Esophagus squamous epithelium (tissue), 5 donors: ENCODE results near the gene ZFP62. TPM values are rescaled to one million over a fixed set of nuclear protein-coding genes. Genes with fewer than 3 reads are reported as not detected.

Experiments
- DNase-seq: peaks from one replicate; lab custom pipeline; 2025; lab: John Stamatoyannopoulos, UW
- H3K27ac ChIP-seq, 4 donors: fragments of 200-600 bp; sonication (generic); one replicate each; pipeline ENCODE4 v1.5.1; 2016 to 2019; ENCODE audit warnings: mild to moderate bottlenecking in 1 of 4
- H3K27me3 ChIP-seq, 4 donors: fragments of 200-600 bp; sonication (generic); 1 replicate in 3 of 4; 2 replicates in 1 of 4; pipeline versions ENCODE4 v1.5.1 to v1.6.0; 2017 to 2021; ENCODE audit warnings: antibody characterized with exemption in 1 of 4
- H3K36me3 ChIP-seq, 3 donors: fragments of 200-600 bp; sonication (generic); one replicate each; pipeline ENCODE4 v1.5.1; 2016 to 2019
- H3K4me1 ChIP-seq, 3 donors: fragments of 200-600 bp; sonication (generic); one replicate each; pipeline ENCODE4 v1.5.1; 2017 to 2019
- H3K4me3 ChIP-seq, 4 donors: fragments of 200-600 bp; sonication (generic); 1 replicate in 3 of 4; 2 replicates in 1 of 4; pipeline ENCODE4 v1.5.1; 2016 to 2019; ENCODE audit warnings: mild to moderate bottlenecking in 2 of 4, moderate library complexity in 1 of 4
- H3K9me3 ChIP-seq, 3 donors: fragments of 200-600 bp; sonication (generic); one replicate each; pipeline ENCODE4 v1.5.1; 2016 to 2019
- POLR2A ChIP-seq, 4 donors: fragments of 450-650 bp; IDR thresholded peaks; one replicate each; pipeline ENCODE4 v1.6.1; 2017; ENCODE audit warnings: antibody characterized with exemption in 4 of 4, mild to moderate bottlenecking in 4 of 4, moderate library complexity in 3 of 4
- WGBS, 2 donors: methylation state at CpG; one replicate each; pipeline ENCODE4 v1.1.5; 2018; 5-methylcytosine and 5-hydroxymethylcytosine counted together
- intact Hi-C: fragments of 100-400 bp; cut with DNase I; formaldehyde crosslinking; loops from one replicate; pipeline ENCODE4 v1.15.0; 2022
- total RNA-seq, 4 donors: library from RNA; depleted of rRNA; stranded (reverse); fragments of >200 nt; gene quantifications; one replicate each; pipeline ENCODE4 v1.1.0, GENCODE V29; 2016
- TF ChIP-seq, protein P1 (sequence below), 6 experiments: fragments of 450-650 bp in 4 of 6; fragments of 200-600 bp in 2 of 6; sonication (generic) in 2 of 6; IDR thresholded peaks; one replicate each; pipeline ENCODE4 v1.5.1; 2016 to 2019; ENCODE audit warnings: antibody characterized with exemption in 6 of 6, mild to moderate bottlenecking in 4 of 6, moderate library complexity in 4 of 6
- donor health status: DM: yes; HTN: yes; CAD: no.

Gene ZFP62
- total RNA-seq, 4 donors from 2014 or later = 8.9 to 32.6 (median 19.2) TPM

- TF ChIP-seq, protein P1, sequence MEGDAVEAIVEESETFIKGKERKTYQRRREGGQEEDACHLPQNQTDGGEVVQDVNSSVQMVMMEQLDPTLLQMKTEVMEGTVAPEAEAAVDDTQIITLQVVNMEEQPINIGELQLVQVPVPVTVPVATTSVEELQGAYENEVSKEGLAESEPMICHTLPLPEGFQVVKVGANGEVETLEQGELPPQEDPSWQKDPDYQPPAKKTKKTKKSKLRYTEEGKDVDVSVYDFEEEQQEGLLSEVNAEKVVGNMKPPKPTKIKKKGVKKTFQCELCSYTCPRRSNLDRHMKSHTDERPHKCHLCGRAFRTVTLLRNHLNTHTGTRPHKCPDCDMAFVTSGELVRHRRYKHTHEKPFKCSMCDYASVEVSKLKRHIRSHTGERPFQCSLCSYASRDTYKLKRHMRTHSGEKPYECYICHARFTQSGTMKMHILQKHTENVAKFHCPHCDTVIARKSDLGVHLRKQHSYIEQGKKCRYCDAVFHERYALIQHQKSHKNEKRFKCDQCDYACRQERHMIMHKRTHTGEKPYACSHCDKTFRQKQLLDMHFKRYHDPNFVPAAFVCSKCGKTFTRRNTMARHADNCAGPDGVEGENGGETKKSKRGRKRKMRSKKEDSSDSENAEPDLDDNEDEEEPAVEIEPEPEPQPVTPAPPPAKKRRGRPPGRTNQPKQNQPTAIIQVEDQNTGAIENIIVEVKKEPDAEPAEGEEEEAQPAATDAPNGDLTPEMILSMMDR (IDR thresholded peaks at IDR 0.05) = no peak
- TF ChIP-seq POLR2A (IDR thresholded peaks at IDR 0.05) = no peak
- Histone ChIP-seq H3K9me3 (no peaks in the 10 kb centered on the region), H3K4me1 (no peaks in the 10 kb centered on the region), H3K27me3 (peaks cover 0 to 7% (median 0%) of the 10 kb centered on the region in 4 donors), H3K4me3 (no peak overlapping the region), H3K27ac (no peak overlapping the region), H3K36me3 (no peaks in the 10 kb centered on the region)
- intact Hi-C loops = no loop called here
- DNase-seq = no peak
- 67 to 70% methylated on average over 9 of the region's 9 CpGs for WGBS, 2 donors
Observed at GRCh38 chr5:180908998-180909731, 48.1 kb upstream of the ZFP62 start.

DNA sequence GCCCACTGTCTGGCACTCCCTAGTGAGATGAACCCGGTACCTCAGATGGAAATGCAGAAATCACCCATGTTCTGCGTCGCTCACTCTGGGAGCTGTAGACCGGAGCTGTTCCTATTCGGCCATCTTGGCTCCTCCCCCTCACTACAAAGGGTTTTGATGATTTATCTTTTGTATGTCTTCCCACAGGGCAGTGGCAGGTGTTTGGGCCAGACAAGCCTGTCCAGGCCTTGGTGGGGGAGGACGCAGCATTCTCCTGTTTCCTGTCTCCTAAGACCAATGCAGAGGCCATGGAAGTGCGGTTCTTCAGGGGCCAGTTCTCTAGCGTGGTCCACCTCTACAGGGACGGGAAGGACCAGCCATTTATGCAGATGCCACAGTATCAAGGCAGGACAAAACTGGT is 47.3 kb upstream of the ZFP62 start:
- no peak for DNase-seq
- H3K4me3 ChIP-seq = no peak overlapping the region
- TF ChIP-seq, protein P1 (IDR thresholded peaks at IDR 0.05) = no peak
- TF ChIP-seq POLR2A (IDR thresholded peaks at IDR 0.05) = no peak
- intact Hi-C loops = no loop called here
- H3K27me3 ChIP-seq = peaks cover 0 to 6% (median 0%) of the 10 kb centered on the region in 4 donors
- WGBS, 2 donors = 71% methylated on average over 1 of the region's 9 CpGs; no CpG with 5 or more reads in 1 of the 2 donors
- no peaks in the 10 kb centered on the region for H3K9me3 ChIP-seq
- H3K4me1 ChIP-seq = no peaks in the 10 kb centered on the region
- no peak overlapping the region for H3K27ac ChIP-seq
- H3K36me3 ChIP-seq = no peaks in the 10 kb centered on the region

GRCh38 chr5:180901319-180902009 is 40.4 kb upstream of the ZFP62 start:
- H3K4me3 ChIP-seq = no peak overlapping the region
- no peak for TF ChIP-seq POLR2A (IDR thresholded peaks at IDR 0.05)
- TF ChIP-seq, protein P1 (IDR thresholded peaks at IDR 0.05) = no peak
- no peaks in the 10 kb centered on the region for H3K27me3 ChIP-seq
- intact Hi-C loops = no loop called here
- H3K4me1 ChIP-seq = peaks cover 0 to 15% (median 0%) of the 10 kb centered on the region in 3 donors
- WGBS, 2 donors = 75 to 76% methylated on average over 7 of the region's 7 CpGs
- DNase-seq = no peak
- no peaks in the 10 kb centered on the region for H3K9me3 ChIP-seq
- H3K27ac ChIP-seq = no peak overlapping the region
- H3K36me3 ChIP-seq = no peaks in the 10 kb centered on the region

DNA sequence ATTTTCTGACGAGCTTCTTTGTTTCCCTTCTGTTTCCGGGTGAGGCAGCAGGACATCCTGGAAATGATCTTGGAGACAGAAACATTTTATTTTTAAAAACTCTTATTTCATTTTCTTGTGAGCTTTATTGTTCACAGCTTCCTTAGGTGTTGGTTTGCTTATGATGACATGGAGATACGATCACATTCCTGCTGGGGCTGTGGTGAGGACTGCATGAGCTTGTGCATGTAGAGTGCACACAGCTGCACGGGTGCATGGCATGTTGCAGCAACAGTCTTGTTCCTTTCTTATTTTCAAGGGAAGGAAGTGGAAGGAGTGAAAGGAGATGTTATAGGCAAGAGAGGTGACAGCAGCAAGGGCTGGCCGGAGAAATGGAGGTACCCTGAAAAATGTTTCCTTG is 39.1 kb upstream of the ZFP62 start:
- Histone ChIP-seq H3K4me3 (no peak overlapping the region), H3K36me3 (no peaks in the 10 kb centered on the region), H3K27me3 (no peaks in the 10 kb centered on the region), H3K9me3 (peaks cover 0 to 3% (median 0%) of the 10 kb centered on the region in 3 donors), H3K27ac (no peak overlapping the region), H3K4me1 (peaks cover 0 to 15% (median 0%) of the 10 kb centered on the region in 3 donors)
- intact Hi-C loops = no loop called here
- TF ChIP-seq, protein P1 (IDR thresholded peaks at IDR 0.05) = no peak
- no peak for TF ChIP-seq POLR2A (IDR thresholded peaks at IDR 0.05)
- DNase-seq = no peak
- WGBS, 2 donors = 68 to 77% methylated on average over 5 of the region's 5 CpGs
